Testis (tissue), 2 donors: ENCODE data around the gene DNAH17.

Experiments used
- CTCF ChIP-seq, 3 experiments: fragments of 450-650 bp in 2 of 3; fragments of 200-600 bp in 1 of 3; sonication (generic) in 1 of 3; IDR thresholded peaks; one replicate each; pipeline ENCODE4 v1.5.1; 2016 to 2019; ENCODE audit warnings: antibody characterized with exemption in 3 of 3, mild to moderate bottlenecking in 2 of 3, moderate library complexity in 1 of 3
- POLR2A ChIP-seq: fragments of 450-650 bp; IDR thresholded peaks from one replicate; pipeline ENCODE4 v1.6.1; 2017; ENCODE audit warnings: antibody characterized with exemption, mild to moderate bottlenecking, moderate library complexity

DNA sequence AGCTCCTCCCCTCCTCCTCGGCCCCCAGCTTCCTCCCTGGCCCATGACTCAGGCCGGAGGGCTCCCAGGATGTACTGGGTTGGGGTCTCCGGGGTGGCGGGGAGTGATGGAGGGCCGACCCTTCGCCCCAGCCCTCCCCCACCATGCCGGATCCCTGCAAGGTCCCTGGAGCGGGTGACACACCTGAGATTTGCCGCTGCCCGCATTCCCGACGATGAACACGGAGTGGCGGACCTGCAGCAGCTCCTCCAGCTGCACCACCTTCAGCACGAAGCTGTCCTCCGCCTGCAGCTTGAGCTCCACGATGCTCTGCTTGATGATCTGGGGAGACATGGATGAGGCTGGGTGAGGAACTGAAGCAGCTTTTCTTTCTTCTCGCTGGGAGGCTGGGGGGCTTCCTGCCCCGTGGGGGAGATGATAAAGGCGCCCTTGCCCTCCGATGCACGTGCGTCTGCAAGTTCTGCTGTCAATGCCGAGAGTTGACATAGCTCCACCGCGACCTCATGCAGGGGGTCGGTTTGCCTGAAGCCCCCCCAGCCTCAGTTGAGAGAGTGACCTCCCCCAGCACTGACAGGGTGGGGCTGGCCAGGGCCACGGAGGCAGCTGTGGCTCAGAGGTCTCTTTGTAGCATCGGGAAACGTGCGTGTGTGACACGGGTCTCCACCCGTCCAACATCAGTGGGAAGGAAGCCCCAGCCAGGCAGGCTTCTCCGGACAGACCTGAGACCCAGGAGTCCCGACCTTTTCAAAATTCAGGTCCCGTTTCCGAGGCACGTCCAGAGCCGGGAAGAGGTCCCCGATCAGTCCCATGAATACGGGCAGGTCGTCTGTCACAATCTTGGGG, 83.1 kb downstream of the DNAH17 start:
- no peak for TF ChIP-seq POLR2A
- no peak for TF ChIP-seq CTCF (IDR thresholded peaks at IDR 0.05)
